K562 (cell line): ENCODE data around the gene NMRK2. TPM values are rescaled to one million over a fixed set of nuclear protein-coding genes. Genes with fewer than 3 reads are reported as not detected.
A peak's percentile ranks its signal among the peaks of the same experiment; 100 is the strongest.

Experiments
- ATF3 ChIP-seq, 2 experiments: fragments of 450-650 bp in 1 of 2; sonication (generic) in 1 of 2; formaldehyde crosslinking in 1 of 2; IDR thresholded peaks in 1 of 2; conservative IDR thresholded peaks in 1 of 2; 2 replicates each; pipeline versions ENCODE4 v1.6.1 to v1.8.1; 2016 to 2023; ENCODE audit warnings: mild to moderate bottlenecking in 2 of 2, moderate library complexity in 2 of 2, inconsistent platforms in 1 of 2, missing genetic modification reagents in 1 of 2
- ERF ChIP-seq: fragments of 450-650 bp; formaldehyde crosslinking; IDR thresholded peaks from 2 replicates; pipeline ENCODE4 v1.4.0; 2020; ENCODE audit warnings: mild to moderate bottlenecking, mixed read lengths
- FOXO4 ChIP-seq: fragments of 450-650 bp; formaldehyde crosslinking; IDR thresholded peaks from 2 replicates; pipeline ENCODE4 v1.4.0; 2020; ENCODE audit warnings: mild to moderate bottlenecking, moderate library complexity
- MGA ChIP-seq: fragments of 450-650 bp; IDR thresholded peaks from 2 replicates; pipeline ENCODE4 v1.6.1; 2016; ENCODE audit warnings: mild to moderate bottlenecking, moderate library complexity
- POLR2B ChIP-seq: fragments of 450-650 bp; IDR thresholded peaks from 2 replicates; pipeline ENCODE4 v1.6.1; 2018; ENCODE audit warnings: low read depth; ENCODE audit not compliant: partially characterized antibody
- RBM15 ChIP-seq: fragments of 200-400 bp; formaldehyde crosslinking; IDR thresholded peaks from 2 replicates; pipeline ENCODE4 v1.6.1; 2018; ENCODE audit warnings: mild to moderate bottlenecking, low read length, moderate library complexity; ENCODE audit not compliant: insufficient read depth
- SUPT5H ChIP-seq: fragments of 450-650 bp; IDR thresholded peaks from 2 replicates; pipeline ENCODE4 v1.6.1; 2016
- ZFP91 ChIP-seq: sonication (generic); formaldehyde crosslinking; IDR thresholded peaks from 2 replicates; pipeline ENCODE4 v1.8.0; 2022; ENCODE audit warnings: mild to moderate bottlenecking, missing genetic modification reagents
- ZNF133 ChIP-seq: fragments of 250-450 bp; sonication (Bioruptor Pico); IDR thresholded peaks from 2 replicates; pipeline ENCODE4 v1.4.0; 2020; ENCODE audit warnings: mild to moderate bottlenecking
- ZNF143 ChIP-seq: sonication (generic); formaldehyde crosslinking; IDR thresholded peaks from 2 replicates; pipeline ENCODE4 v1.9.0; 2022; ENCODE audit warnings: mild to moderate bottlenecking, missing genetic modification reagents
- ZNF695 ChIP-seq: fragments of 450-650 bp; formaldehyde crosslinking; IDR thresholded peaks from 2 replicates; pipeline ENCODE4 v1.4.0; 2020; ENCODE audit warnings: mild to moderate bottlenecking, moderate library complexity
- polyA plus RNA-seq, 8 experiments: library from polyadenylated mRNA; depleted of rRNA in 4 of 8; stranded (reverse) in 5 of 8; unstranded in 3 of 8; fragments of >200 nt; fragmentation: Nextera tagmentation in 2 of 8; fragmentation: Illumina TruSeq in 1 of 8; extraction: Ambion mirVana in 2 of 8; extraction: Trizol in 1 of 8; gene quantifications; 2 replicates each; pipeline versions ENCODE4 v1.2.1 to v1.2.3, GENCODE V29; 2011 to 2014; ENCODE audit warnings: inconsistent platforms in 1 of 8, missing spikeins in 1 of 8
- total RNA-seq, 7 experiments: library from RNA; depleted of rRNA in 6 of 7; stranded (reverse); fragments of >200 nt in 6 of 7; fragmentation: Illumina TruSeq in 2 of 7; extraction: Trizol in 2 of 7; gene quantifications; 2 replicates each; pipeline versions ENCODE4 v1.2.1 to v1.2.3, GENCODE V29; 2011 to 2021; ENCODE audit warnings: low replicate concordance in 1 of 7

NMRK2 gene
- total and polyA plus RNA-seq, 9 of the 15 experiments (the other 6 are each of a cell fraction or from before 2014, with no cell fraction given), result not detected

GRCh38 chr19:3976495-3977241 lies 43.8 kb downstream of the NMRK2 start (continued):
- TF ChIP-seq ZNF695 (CRISPR knock-in tag) (no peak), SUPT5H (peak; percentile 39), ERF (CRISPR knock-in tag) (no peak), ZFP91 (CRISPR knock-in tag) (no peak), ZNF143 (no peak), ATF3 (IDR thresholded peaks at IDR 0.05) (no peak), ATF3 (CRISPR knock-in tag; conservative IDR thresholded peaks at IDR 0.05) (0 out of 2 replicates have a peak, but pooled peaks have one; percentile 71), ZNF133 (no peak), MGA (no peak), FOXO4 (no peak), POLR2B (peak; percentile 5), RBM15 (no peak)
